Measurements from ENCODE around the gene MLLT1.

DNA sequence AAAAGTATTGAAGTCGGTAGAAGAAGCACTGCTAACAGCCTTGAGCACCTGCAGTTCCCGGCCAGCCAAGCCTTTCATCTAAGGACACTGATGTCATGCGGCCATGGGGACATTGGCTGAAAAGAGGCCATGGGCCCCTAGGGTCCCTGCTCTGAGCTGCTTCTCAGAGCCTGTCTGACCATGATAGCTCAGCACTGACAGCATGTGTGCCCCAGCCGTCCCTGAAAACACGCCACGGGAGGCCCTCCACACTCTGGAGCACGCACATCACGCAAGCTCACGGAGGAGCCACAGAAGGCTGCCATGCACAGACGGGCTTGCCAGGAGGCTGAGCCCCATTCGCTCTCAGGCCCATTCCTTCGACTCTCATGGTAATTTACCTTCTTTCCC, 51.8 kb downstream of the MLLT1 start:
- no peak for TF ChIP-seq POLR2A (IDR thresholded peaks at IDR 0.05)
- TF ChIP-seq CTCF (IDR thresholded peaks at IDR 0.05): no peak
- no peak for TF ChIP-seq POLR2AphosphoS5 (IDR thresholded peaks at IDR 0.05)
- no peak for TF ChIP-seq EP300 (IDR thresholded peaks at IDR 0.05)

Data from stomach (tissue), 4 donors.